Smooth muscle cell (in vitro differentiated cells): Measurements from ENCODE around the gene CNTN5. TPM values are rescaled to one million over a fixed set of nuclear protein-coding genes. Genes with fewer than 3 reads are reported as not detected.

ENCODE experiments used
- DNase-seq: peaks from one replicate; lab custom pipeline; 2025; ENCODE audit not compliant: unreplicated experiment; lab: John Stamatoyannopoulos, UW
- H2AFZ ChIP-seq: fragments of 200-600 bp; sonication (generic); 2 replicates; pipeline ENCODE4 v1.6.0; 2016; ENCODE audit warnings: antibody characterized with exemption, low read depth, mild to moderate bottlenecking
- H3F3A ChIP-seq: fragments of 200-600 bp; sonication (generic); 2 replicates; pipeline ENCODE4 v1.6.0; 2017; ENCODE audit warnings: antibody characterized with exemption, low read depth
- H3K27ac ChIP-seq: fragments of 200-600 bp; sonication (generic); 2 replicates; pipeline ENCODE4 v1.5.1; 2016; ENCODE audit warnings: low read depth, mild to moderate bottlenecking
- H3K27me3 ChIP-seq: fragments of 200-600 bp; sonication (generic); 2 replicates; pipeline ENCODE4 v1.6.1; 2016; ENCODE audit warnings: low read depth, mild to moderate bottlenecking
- H3K36me3 ChIP-seq: fragments of 200-600 bp; sonication (generic); 2 replicates; pipeline ENCODE4 v1.5.1; 2016; ENCODE audit warnings: low read depth
- H3K4me1 ChIP-seq: fragments of 200-600 bp; sonication (generic); 2 replicates; pipeline ENCODE4 v1.5.1; 2016; ENCODE audit warnings: low read depth
- H3K4me2 ChIP-seq: fragments of 200-600 bp; sonication (generic); 2 replicates; pipeline ENCODE4 v1.6.0; 2016; ENCODE audit warnings: mild to moderate bottlenecking
- H3K4me3 ChIP-seq: fragments of 200-600 bp; sonication (generic); 2 replicates; pipeline ENCODE4 v1.5.1; 2016; ENCODE audit warnings: mild to moderate bottlenecking
- H3K79me2 ChIP-seq: fragments of 200-600 bp; sonication (generic); 2 replicates; pipeline ENCODE4 v1.6.0; 2016; ENCODE audit warnings: low read depth, mild to moderate bottlenecking
- H3K9ac ChIP-seq: fragments of 200-600 bp; sonication (generic); 2 replicates; pipeline ENCODE4 v1.6.0; 2016; ENCODE audit warnings: low read depth
- H3K9me3 ChIP-seq: fragments of 200-600 bp; sonication (generic); replicated peaks from 2 replicates; pipeline ENCODE4 v1.5.1; 2016; ENCODE audit warnings: low read depth
- H4K20me1 ChIP-seq: fragments of 200-600 bp; sonication (generic); 2 replicates; pipeline ENCODE4 v1.6.0; 2016; ENCODE audit warnings: low read depth
- CTCF ChIP-seq: fragments of 200-600 bp; sonication (generic); IDR thresholded peaks from 2 replicates; pipeline ENCODE4 v1.5.1; 2017; ENCODE audit warnings: borderline replicate concordance, mild to moderate bottlenecking, antibody characterized with exemption; ENCODE audit not compliant: insufficient read depth, poor library complexity, severe bottlenecking
- WGBS: methylation state at CpG from one replicate; pipeline ENCODE4 v1.1.7; 2016; ENCODE audit warnings: low lambda C conversion rate; 5-methylcytosine and 5-hydroxymethylcytosine counted together
- polyA plus RNA-seq: library from polyadenylated mRNA; unstranded; fragments of >200 nt; fragmentation: Nextera tagmentation; extraction: Ambion mirVana; gene quantifications from 2 replicates; pipeline ENCODE4 v1.2.1, GENCODE V29; 2016
- total RNA-seq: library from RNA; depleted of rRNA; stranded (reverse); fragments of >200 nt; gene quantifications from 2 replicates; pipeline ENCODE4 v1.2.3, GENCODE V29; 2014

CNTN5 gene
- total and polyA plus RNA-seq, 2 experiments from 2014 or later = 0.97 to 3.1 TPM

DNA sequence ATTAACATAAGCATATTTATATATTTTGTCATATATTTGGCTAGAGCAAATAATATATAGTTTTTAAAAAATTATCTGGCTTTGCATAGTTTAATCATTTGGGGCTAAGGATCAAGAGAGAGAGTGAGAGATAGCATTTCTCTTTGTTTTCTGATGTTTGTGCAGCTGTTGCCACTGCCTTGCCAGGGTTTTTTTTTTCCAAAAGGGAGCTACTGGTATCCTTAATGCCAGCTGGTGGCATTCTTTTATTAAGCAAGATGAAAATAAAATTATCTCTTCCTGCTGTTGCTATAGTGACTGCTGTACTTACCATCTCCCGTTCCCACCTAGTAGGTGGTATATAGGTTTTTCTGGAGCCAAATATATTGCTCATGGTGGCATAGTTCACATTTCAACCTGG, 873.1 kb downstream of the CNTN5 start:
- Histone ChIP-seq H3K4me2 (no peak overlapping the region), H3F3A (no peaks in the 10 kb centered on the region), H3K9ac (no peak overlapping the region), H3K4me3 (no peak overlapping the region), H2AFZ (no peak overlapping the region), H3K4me1 (no peaks in the 10 kb centered on the region), H3K36me3 (no peaks in the 10 kb centered on the region), H3K9me3 (no peaks in the 10 kb centered on the region), H3K27ac (no peak overlapping the region), H4K20me1 (no peaks in the 10 kb centered on the region), H3K79me2 (no peaks in the 10 kb centered on the region), H3K27me3 (no peaks in the 10 kb centered on the region)
- 100% methylated on average over 1 of the region's 1 CpG for WGBS
- no peak for DNase-seq
- no peak for TF ChIP-seq CTCF

GRCh38 chr11:99901175-99901574, 880.4 kb downstream of the CNTN5 start:
- no peak for DNase-seq

GRCh38 chr11:99911116-99911515, 890.4 kb downstream of the CNTN5 start:
- WGBS = 40% methylated on average over 3 of the region's 3 CpGs
- no peak overlapping the region for H3K4me3 ChIP-seq

More at GRCh38 chr11:99901175-99901574, 880.4 kb downstream of the CNTN5 start:
- Histone ChIP-seq H3K4me2 (no peak overlapping the region), H3K4me3 (no peak overlapping the region), H3K79me2 (no peaks in the 10 kb centered on the region), H2AFZ (no peak overlapping the region), H3F3A (no peaks in the 10 kb centered on the region), H3K27me3 (no peaks in the 10 kb centered on the region), H3K27ac (no peak overlapping the region), H3K9me3 (no peaks in the 10 kb centered on the region), H4K20me1 (no peaks in the 10 kb centered on the region), H3K9ac (no peak overlapping the region), H3K36me3 (no peaks in the 10 kb centered on the region), H3K4me1 (no peaks in the 10 kb centered on the region)
- WGBS = 90% methylated on average over 3 of the region's 3 CpGs
- no peak for TF ChIP-seq CTCF

More at GRCh38 chr11:99911116-99911515, 890.4 kb downstream of the CNTN5 start:
- Histone ChIP-seq H3F3A (no peaks in the 10 kb centered on the region), H3K27me3 (no peaks in the 10 kb centered on the region), H3K79me2 (no peaks in the 10 kb centered on the region), H3K9ac (no peak overlapping the region), H3K4me2 (no peak overlapping the region), H3K27ac (no peak overlapping the region), H3K36me3 (no peaks in the 10 kb centered on the region), H4K20me1 (no peaks in the 10 kb centered on the region), H3K9me3 (no peaks in the 10 kb centered on the region), H3K4me1 (no peaks in the 10 kb centered on the region), H2AFZ (no peak overlapping the region)
- no peak for TF ChIP-seq CTCF
- DNase-seq = no peak
